GOT3 (cell line): Measurements from ENCODE around the gene RIOX2.
"Not testable (repeated sequence)": the region's sequence is repeated elsewhere in the genome, so short reads cannot be mapped to it uniquely, and the experiment has no call there.

Experiments
- DNase-seq: peaks from one replicate; lab custom pipeline; 2025; ENCODE audit warnings: mixed read lengths; lab: John Stamatoyannopoulos, UW

RIOX2 gene

GRCh38 chr3:97911459-97911858, 60.8 kb downstream of the RIOX2 start:
- DNase-seq: no peak

GRCh38 chr3:97910931-97911351, 61.3 kb downstream of the RIOX2 start:
- DNase-seq: no peak

- not testable (repeated sequence) for DNase-seq
Observed at GRCh38 chr3:97910236-97910831, 61.9 kb downstream of the RIOX2 start.

- not testable (repeated sequence) for DNase-seq
Observed at GRCh38 chr3:97909830-97910229, 62.4 kb downstream of the RIOX2 start.

GRCh38 chr3:97901313-97902248, 70.7 kb downstream of the RIOX2 start:
- no peak for DNase-seq

- DNase-seq: no peak
Observed at GRCh38 chr3:97899331-97899730, 72.9 kb downstream of the RIOX2 start.

- DNase-seq: no peak
Observed at GRCh38 chr3:97896547-97896946, 75.7 kb downstream of the RIOX2 start.

- DNase-seq: no peak
Observed at GRCh38 chr3:97896129-97896528, 76.1 kb downstream of the RIOX2 start.

- no peak for DNase-seq
Observed at GRCh38 chr3:97895216-97895615, 77.0 kb downstream of the RIOX2 start.

- DNase-seq: no peak
Observed at GRCh38 chr3:97892852-97893251, 79.4 kb downstream of the RIOX2 start.
